Lower lobe of right lung (tissue), 2 donors: ENCODE measurements around the gene CHRNE. TPM values are rescaled to one million over a fixed set of nuclear protein-coding genes. Genes with fewer than 3 reads are reported as not detected.

ENCODE experiments used
- ATAC-seq, 2 donors: fragments of 200-7000 bp; cut with Tn5 transposase; one replicate each; pipeline ENCODE4 v1.9.1; 2020 to 2022; ENCODE audit warnings: mild to moderate bottlenecking in 2 of 2, moderate library complexity in 2 of 2
- DNase-seq: peaks from one replicate; pipeline ENCODE4 v3.0.0-alpha.2; 2020
- H3K27ac ChIP-seq: fragments of 200-600 bp; one replicate; pipeline ENCODE4 v1.8.0; 2022
- H3K27me3 ChIP-seq: fragments of 200-600 bp; one replicate; pipeline ENCODE4 v1.8.0; 2022; ENCODE audit warnings: low read depth
- H3K36me3 ChIP-seq: fragments of 200-600 bp; one replicate; pipeline ENCODE4 v1.8.0; 2022; ENCODE audit warnings: mild to moderate bottlenecking
- H3K4me1 ChIP-seq: fragments of 200-600 bp; one replicate; pipeline ENCODE4 v1.8.0; 2022
- H3K4me3 ChIP-seq: fragments of 200-600 bp; one replicate; pipeline ENCODE4 v1.8.0; 2022; ENCODE audit warnings: mild to moderate bottlenecking
- H3K9me3 ChIP-seq: fragments of 200-600 bp; one replicate; pipeline ENCODE4 v1.8.0; 2022
- CTCF ChIP-seq: fragments of 200-600 bp; IDR thresholded peaks from one replicate; pipeline ENCODE4 v1.8.0; 2022; ENCODE audit warnings: antibody characterized with exemption, mild to moderate bottlenecking
- intact Hi-C: fragments of 100-400 bp; cut with DNase I; formaldehyde crosslinking; loops from one replicate; pipeline ENCODE4 v1.11.0; 2022
- total RNA-seq: library from RNA; stranded (reverse); fragmentation: NEBNext Ultra II Directional; extraction: Animal tissue kit (Norgen Biotek cat#: 25700); gene quantifications from one replicate; pipeline ENCODE4 v1.2.1, GENCODE V29; 2021
- donor health status: DM: no; HTN: yes; CAD: no; lungs with severe emphysema.

The CHRNE gene
- total RNA-seq, 1 donor from 2014 or later = 0.71 TPM

GRCh38 chr17:4945944-4946280 is 43.0 kb upstream of the CHRNE start:
- no peak for TF ChIP-seq CTCF
- H3K9me3 ChIP-seq = no peaks in the 10 kb centered on the region
- H3K4me3 ChIP-seq = peak overlapping the region; percentile 99
- no peak for DNase-seq
- intact Hi-C loops = no loop called here
- peaks cover 50% of the 10 kb centered on the region for H3K36me3 ChIP-seq
- no peak for ATAC-seq
- no peaks in the 10 kb centered on the region for H3K27me3 ChIP-seq
- H3K4me1 ChIP-seq = peaks cover 59% of the 10 kb centered on the region
- H3K27ac ChIP-seq = no peak overlapping the region

GRCh38 chr17:4945176-4945943 is 42.5 kb upstream of the CHRNE start:
- peaks cover 50% of the 10 kb centered on the region for H3K36me3 ChIP-seq
- H3K4me1 ChIP-seq = peaks cover 55% of the 10 kb centered on the region
- no peaks in the 10 kb centered on the region for H3K9me3 ChIP-seq
- peak overlapping the region; percentile 47 for H3K27ac ChIP-seq
- H3K27me3 ChIP-seq = no peaks in the 10 kb centered on the region
- TF ChIP-seq CTCF = no peak
- intact Hi-C loops = no loop called here
- peak overlapping the region; percentile 99 for H3K4me3 ChIP-seq
- no peak for ATAC-seq
- peak; percentile 77 for DNase-seq

GRCh38 chr17:4944554-4945175 is 41.8 kb upstream of the CHRNE start:
- ATAC-seq (no peak), DNase-seq (no peak)
- peak overlapping the region; percentile 47 for H3K27ac ChIP-seq
- H3K27me3 ChIP-seq = no peaks in the 10 kb centered on the region
- no peak for TF ChIP-seq CTCF
- peaks cover 50% of the 10 kb centered on the region for H3K36me3 ChIP-seq
- peak overlapping the region; percentile 99 for H3K4me3 ChIP-seq
- peaks cover 52% of the 10 kb centered on the region for H3K4me1 ChIP-seq
- H3K9me3 ChIP-seq = no peaks in the 10 kb centered on the region
- intact Hi-C loops = no loop called here

GRCh38 chr17:4944163-4944553 is 41.3 kb upstream of the CHRNE start:
- DNase-seq (no peak), ATAC-seq (no peak)
- Histone ChIP-seq H3K4me3 (peak overlapping the region; percentile 99), H3K27me3 (no peaks in the 10 kb centered on the region), H3K9me3 (no peaks in the 10 kb centered on the region), H3K4me1 (peaks cover 55% of the 10 kb centered on the region), H3K27ac (peak overlapping the region; percentile 47), H3K36me3 (peaks cover 50% of the 10 kb centered on the region)
- no peak for TF ChIP-seq CTCF
- intact Hi-C loops = no loop called here

GRCh38 chr17:4942760-4943508 is 40.0 kb upstream of the CHRNE start:
- H3K27me3 ChIP-seq = no peaks in the 10 kb centered on the region
- H3K27ac ChIP-seq = no peak overlapping the region
- DNase-seq = no peak
- no peaks in the 10 kb centered on the region for H3K9me3 ChIP-seq
- intact Hi-C loops = no loop called here
- no peak overlapping the region for H3K4me3 ChIP-seq
- ATAC-seq = no peak
- H3K4me1 ChIP-seq = peaks cover 67% of the 10 kb centered on the region
- peaks cover 57% of the 10 kb centered on the region for H3K36me3 ChIP-seq
- TF ChIP-seq CTCF = no peak
